ENCODE data around the gene CCSER1. TPM values are rescaled to one million over a fixed set of nuclear protein-coding genes. Genes with fewer than 3 reads are reported as not detected.

Gene CCSER1
- total and polyA plus RNA-seq, 9 donors = 0.21 to 8.3 (median 3.2) TPM

- 80 to 87% (median 84%) methylated on average over 3 of the region's 3 CpGs for WGBS, 3 donors
Measured at GRCh38 chr4:90977726-90978125, 850.5 kb downstream of the CCSER1 start.

GRCh38 chr4:90979556-90979955 lies 852.4 kb downstream of the CCSER1 start:
- no peak for DNase-seq
- Histone ChIP-seq H3K9me3 (no peaks in the 10 kb centered on the region), H3K4me1 (ENCODE audit: insufficient read depth) (no peaks in the 10 kb centered on the region), H3K27ac (no peak overlapping the region), H3K27me3 (no peaks in the 10 kb centered on the region), H3K36me3 (no peaks in the 10 kb centered on the region), H3K4me3 (no peak overlapping the region)
- 89 to 91% (median 90%) methylated on average over 6 of the region's 6 CpGs for WGBS, 3 donors
- intact Hi-C loops (cut with DNase I) = no loop called here
- TF ChIP-seq POLR2A (IDR thresholded peaks at IDR 0.05) (no peak), EP300 (IDR thresholded peaks at IDR 0.05) (no peak), CTCF (IDR thresholded peaks at IDR 0.05) (no peak)

More at GRCh38 chr4:90977726-90978125, 850.5 kb downstream of the CCSER1 start:
- TF ChIP-seq CTCF (IDR thresholded peaks at IDR 0.05) = no peak
- no peak for TF ChIP-seq EP300 (IDR thresholded peaks at IDR 0.05)
- no peak for TF ChIP-seq POLR2A (IDR thresholded peaks at IDR 0.05)
- Histone ChIP-seq H3K9me3 (no peaks in the 10 kb centered on the region), H3K4me3 (no peak overlapping the region), H3K4me1 (ENCODE audit: insufficient read depth) (no peaks in the 10 kb centered on the region), H3K27me3 (no peaks in the 10 kb centered on the region), H3K36me3 (no peaks in the 10 kb centered on the region), H3K27ac (no peak overlapping the region)
- no peak for DNase-seq
- intact Hi-C loops (cut with DNase I) = no loop called here

DNA sequence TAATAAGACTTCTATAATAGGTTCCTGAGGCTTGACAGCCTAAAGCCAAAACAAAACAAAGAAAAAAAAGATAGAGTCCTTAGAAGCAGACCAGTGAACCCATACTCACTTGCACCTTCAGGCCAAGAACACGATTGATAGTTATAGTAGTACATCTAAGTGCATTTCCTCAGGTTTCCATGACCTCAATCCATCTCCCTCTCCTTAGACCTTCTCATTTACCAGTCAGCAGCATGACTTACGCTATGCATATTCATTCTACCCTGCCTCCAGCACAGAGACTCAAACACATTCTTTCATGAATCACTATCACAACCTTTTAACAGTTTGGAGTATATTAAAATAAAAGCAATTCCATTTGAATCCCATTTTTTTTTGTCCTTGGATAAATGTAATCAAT lies 855.6 kb downstream of the CCSER1 start:
- Histone ChIP-seq H3K27me3 (no peaks in the 10 kb centered on the region), H3K9me3 (no peaks in the 10 kb centered on the region), H3K36me3 (no peaks in the 10 kb centered on the region), H3K27ac (no peak overlapping the region), H3K4me1 (ENCODE audit: insufficient read depth) (no peaks in the 10 kb centered on the region), H3K4me3 (no peak overlapping the region)
- 81 to 91% (median 85%) methylated on average over 2 of the region's 2 CpGs for WGBS, 3 donors
- DNase-seq = no peak
- intact Hi-C loops (cut with DNase I) = no loop called here
- TF ChIP-seq POLR2A (IDR thresholded peaks at IDR 0.05) = no peak
- TF ChIP-seq EP300 (IDR thresholded peaks at IDR 0.05) = no peak
- no peak for TF ChIP-seq CTCF (IDR thresholded peaks at IDR 0.05)

GRCh38 chr4:90990284-90990683 lies 863.1 kb downstream of the CCSER1 start:
- no peak overlapping the region for H3K27ac ChIP-seq
- no peaks in the 10 kb centered on the region for H3K9me3 ChIP-seq
- intact Hi-C loops (cut with DNase I) = no loop called here
- no peak for DNase-seq
- TF ChIP-seq EP300 (IDR thresholded peaks at IDR 0.05) (no peak), POLR2A (IDR thresholded peaks at IDR 0.05) (no peak), CTCF (IDR thresholded peaks at IDR 0.05) (no peak)
- H3K27me3 ChIP-seq = no peaks in the 10 kb centered on the region
- WGBS, 3 donors = 58 to 64% (median 59%) methylated on average over 2 of the region's 2 CpGs
- no peak overlapping the region for H3K4me3 ChIP-seq
- no peaks in the 10 kb centered on the region for H3K36me3 ChIP-seq
- no peaks in the 10 kb centered on the region for H3K4me1 ChIP-seq (ENCODE audit: insufficient read depth)
